ENCODE measurements around the gene ELP4.

ELP4 gene

DNA sequence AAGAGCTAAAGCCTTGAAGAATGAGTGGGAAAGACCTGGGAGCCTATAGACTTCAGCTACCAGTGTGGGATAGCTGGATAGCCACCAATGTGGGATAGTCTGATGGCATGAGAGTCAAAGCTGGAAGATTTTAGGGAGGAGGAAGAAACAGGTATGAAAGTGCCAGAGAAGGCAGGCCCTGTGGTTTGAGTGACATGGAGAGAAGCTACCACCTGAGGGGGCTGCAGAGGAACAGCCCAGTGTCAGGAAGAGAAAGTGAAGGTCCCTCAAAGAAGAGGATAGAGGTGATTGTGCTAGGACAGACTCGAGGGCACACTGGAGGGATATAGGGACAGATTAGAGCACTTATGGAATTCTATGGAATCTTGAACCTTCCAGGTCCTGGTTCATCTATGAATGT is 324.7 kb downstream of the ELP4 start:
- H3K4me3 ChIP-seq (ENCODE audit: low read depth, low read length), result no peak overlapping the region
- no peak for DNase-seq (ENCODE audit: low read depth)

More for the DNA sequence above, 324.7 kb downstream of the ELP4 start:
- TF ChIP-seq, protein P1, sequence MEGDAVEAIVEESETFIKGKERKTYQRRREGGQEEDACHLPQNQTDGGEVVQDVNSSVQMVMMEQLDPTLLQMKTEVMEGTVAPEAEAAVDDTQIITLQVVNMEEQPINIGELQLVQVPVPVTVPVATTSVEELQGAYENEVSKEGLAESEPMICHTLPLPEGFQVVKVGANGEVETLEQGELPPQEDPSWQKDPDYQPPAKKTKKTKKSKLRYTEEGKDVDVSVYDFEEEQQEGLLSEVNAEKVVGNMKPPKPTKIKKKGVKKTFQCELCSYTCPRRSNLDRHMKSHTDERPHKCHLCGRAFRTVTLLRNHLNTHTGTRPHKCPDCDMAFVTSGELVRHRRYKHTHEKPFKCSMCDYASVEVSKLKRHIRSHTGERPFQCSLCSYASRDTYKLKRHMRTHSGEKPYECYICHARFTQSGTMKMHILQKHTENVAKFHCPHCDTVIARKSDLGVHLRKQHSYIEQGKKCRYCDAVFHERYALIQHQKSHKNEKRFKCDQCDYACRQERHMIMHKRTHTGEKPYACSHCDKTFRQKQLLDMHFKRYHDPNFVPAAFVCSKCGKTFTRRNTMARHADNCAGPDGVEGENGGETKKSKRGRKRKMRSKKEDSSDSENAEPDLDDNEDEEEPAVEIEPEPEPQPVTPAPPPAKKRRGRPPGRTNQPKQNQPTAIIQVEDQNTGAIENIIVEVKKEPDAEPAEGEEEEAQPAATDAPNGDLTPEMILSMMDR (IDR thresholded peaks at IDR 0.05; ENCODE audit: control insufficient read depth, extremely low read depth, insufficient read depth), result no peak
